ENCODE measurements around the gene MBOAT7. TPM values are rescaled to one million over a fixed set of nuclear protein-coding genes. Genes with fewer than 3 reads are reported as not detected.
"Not testable (repeated sequence)": the region's sequence is repeated elsewhere in the genome, so short reads cannot be mapped to it uniquely, and the experiment has no call there.

MBOAT7 gene
- total and polyA plus RNA-seq, 2 of the 8 experiments (the other 6 are each of a cell fraction or from before 2014, with no cell fraction given): 85.5 to 90.9 TPM

DNA sequence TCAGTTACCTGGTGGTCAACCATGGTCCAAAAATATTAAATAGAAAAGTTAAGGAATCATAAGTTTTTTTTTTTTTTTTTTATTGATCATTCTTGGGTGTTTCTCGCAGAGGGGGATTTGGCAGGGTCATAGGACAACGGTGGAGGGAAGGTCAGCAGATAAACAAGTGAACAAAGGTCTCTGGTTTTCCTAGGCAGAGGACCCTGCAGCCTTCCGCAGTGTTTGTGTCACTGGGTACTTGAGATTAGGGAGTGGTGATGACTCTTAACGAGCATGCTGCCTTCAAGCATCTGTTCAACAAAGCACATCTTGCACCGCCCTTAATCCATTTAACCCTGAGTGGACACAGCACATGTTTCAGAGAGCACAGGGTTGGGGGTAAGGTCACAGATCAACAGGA lies 24.8 kb upstream of the MBOAT7 start:
- H4K8ac ChIP-seq (ENCODE audit: extremely low read depth, insufficient read depth, low read length); H3K56ac ChIP-seq (replicated peaks; ENCODE audit: insufficient read length, low read depth, low read length); H3K4me2 ChIP-seq (ENCODE audit: insufficient read depth in 1 of 2, low read depth in 2 of 2, low read length in 2 of 2); CTCF ChIA-PET (ENCODE audit: partially characterized antibody); H3K4me1 ChIP-seq (replicated peaks in 1 of 4; ENCODE audit: control insufficient read depth in 3 of 4, insufficient read depth in 4 of 4, low read length in 3 of 4); H2BK15ac ChIP-seq (ENCODE audit: low read length); H3K79me1 ChIP-seq (ENCODE audit: low read depth, low read length); H2BK12ac ChIP-seq (ENCODE audit: low read depth, low read length); H2AK5ac ChIP-seq (ENCODE audit: low read depth, low read length); DNase-seq (ENCODE audit: low read depth in 1 of 2, low spot score in 2 of 2); H3K27ac ChIP-seq (ENCODE audit: low read depth, low read length); H3K4me3 ChIP-seq (ENCODE audit: extremely low read depth in 1 of 4, insufficient read depth in 2 of 4, low read depth in 3 of 4, low read length in 4 of 4); H2AFZ ChIP-seq (ENCODE audit: low read length); H2BK20ac ChIP-seq (ENCODE audit: low read length); H3K23me2 ChIP-seq (ENCODE audit: low read depth, low read length); H3K18ac ChIP-seq (ENCODE audit: extremely low read depth, low read length); H3K79me2 ChIP-seq (ENCODE audit: control insufficient read depth in 1 of 2, insufficient read depth in 2 of 2, low read length in 2 of 2); H2BK5ac ChIP-seq (ENCODE audit: low read depth, low read length); H3K27me3 ChIP-seq (replicated peaks in 1 of 4; ENCODE audit: control insufficient read depth in 3 of 4, extremely low read depth in 1 of 4, insufficient read depth in 3 of 4, low read length in 3 of 4); H2BK120ac ChIP-seq (replicated peaks; ENCODE audit: low read depth, low read length); H4K91ac ChIP-seq (replicated peaks; ENCODE audit: insufficient read length, low read length); H3K9me3 ChIP-seq (ENCODE audit: insufficient read depth in 2 of 2, low read depth in 1 of 2, low read length in 1 of 2); H3K36me3 ChIP-seq (ENCODE audit: control insufficient read depth in 2 of 4, insufficient read depth in 4 of 4, low read length in 3 of 4); H3K4ac ChIP-seq (replicated peaks; ENCODE audit: insufficient read length, low read depth, low read length); H4K5ac ChIP-seq (ENCODE audit: insufficient read length, low read depth, low read length); H3K23ac ChIP-seq (ENCODE audit: insufficient read length); FAIRE-seq; H4K20me1 ChIP-seq (replicated peaks in 1 of 2; ENCODE audit: control insufficient read depth in 1 of 2, insufficient read depth in 2 of 2, low read length in 2 of 2); H3K9ac ChIP-seq (replicated peaks in 1 of 4; ENCODE audit: extremely low read depth in 1 of 4, low read depth in 3 of 4, low read length in 3 of 4); H3K14ac ChIP-seq (ENCODE audit: insufficient read length): not testable (repeated sequence)
- POLR2A ChIA-PET (ENCODE audit: partially characterized antibody): interaction anchor here (1.8 to 23.4 kb wide), 2 partner anchors 9 to 25 kb away, joined by 6 to 909 read pairs; partner anchors contain the start of genes MBOAT7, RPS9 and TSEN34
- 92% methylated on average over 3 of the region's 5 CpGs; no CpG with 5 or more reads in 1 of the 2 experiments for WGBS, 2 experiments (ENCODE audit: extremely low coverage in 1 of 2, insufficient coverage in 1 of 2, insufficient read length in 1 of 2, insufficient replicate concordance in 2 of 2, low coverage in 1 of 2, low lambda C conversion rate in 2 of 2, missing lambda C conversion rate in 1 of 2)
